Measurements from ENCODE around the gene LARGE1.

GRCh38 chr22:33726294-33726734, 194.0 kb downstream of the LARGE1 start:
- TF ChIP-seq CTCF (IDR thresholded peaks at IDR 0.05; ENCODE audit: control extremely low read depth in 1 of 3, insufficient read depth in 1 of 3, low read depth in 1 of 3, low read length in 3 of 3) (no peak), SP1 (IDR thresholded peaks at IDR 0.05; ENCODE audit: low read depth, low read length) (no peak), RFX5 (IDR thresholded peaks at IDR 0.05; ENCODE audit: borderline replicate concordance, low read depth, low read length) (no peak), EGR1 (IDR thresholded peaks at IDR 0.05; ENCODE audit: borderline replicate concordance, low read depth, low read length) (no peak), SP2 (IDR thresholded peaks at IDR 0.05; ENCODE audit: low read length) (no peak)
